ENCODE data around the gene PGM3. TPM values are rescaled to one million over a fixed set of nuclear protein-coding genes. Genes with fewer than 3 reads are reported as not detected.
"Not testable (repeated sequence)": the region's sequence is repeated elsewhere in the genome, so short reads cannot be mapped to it uniquely, and the experiment has no call there.

The PGM3 gene
- total RNA-seq = 146 TPM
- long read RNA-seq, full-length matches to known transcripts = 280 of 360 reads
- long read RNA-seq, partial matches to known transcripts = 34 of 360 reads
- long read RNA-seq, other reads (novel, unspliced or antisense) = 46 of 360 reads

DNA sequence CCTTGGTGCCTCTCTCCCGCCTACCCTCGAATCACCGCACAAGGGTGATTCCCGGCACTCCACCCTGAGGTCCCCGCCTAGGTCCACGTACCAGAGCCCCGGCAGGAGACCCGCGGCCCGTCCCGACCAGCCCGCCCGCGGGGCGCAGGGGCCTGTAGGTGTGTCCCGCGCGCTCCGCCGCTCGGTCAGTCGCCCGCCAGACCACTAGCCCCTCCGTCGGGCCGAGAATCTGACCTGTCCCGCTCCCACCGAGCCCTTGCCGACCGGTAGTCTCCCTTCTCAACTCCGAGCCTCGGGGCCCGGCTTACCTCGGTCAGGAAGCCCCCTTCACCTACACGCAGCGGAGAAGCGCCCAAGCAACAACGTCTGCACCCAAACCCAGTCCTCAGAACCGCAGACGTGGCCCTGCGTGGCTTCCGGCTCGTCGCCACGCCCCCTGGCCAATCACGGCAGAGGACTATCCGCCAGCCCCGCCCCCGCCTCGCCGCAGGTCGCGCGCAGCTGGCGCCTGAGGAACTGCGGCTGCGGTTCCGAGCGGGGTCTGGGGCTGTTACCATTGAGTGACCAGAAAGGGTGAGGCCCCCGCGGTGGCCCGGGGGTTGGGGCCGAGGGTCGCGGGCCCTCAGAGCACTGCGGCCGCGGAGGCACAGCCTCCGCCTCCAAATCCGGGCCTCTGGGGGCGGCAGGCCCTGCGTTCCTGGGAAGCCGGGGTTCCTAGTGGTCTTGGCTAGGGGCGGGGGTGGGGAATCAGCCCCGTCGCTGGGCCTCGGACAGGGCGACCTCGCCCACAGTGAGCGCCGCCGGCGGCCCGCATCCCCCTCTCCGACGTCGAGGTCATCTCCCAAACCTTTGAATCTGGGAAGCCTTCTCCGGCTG is at the start of gene PGM3, which contains the start of gene RWDD2A:
PGM3 (minus strand) TSS at position 395 of the 876 bp plus-strand sequence. CDS start 2,253 bp downstream, outside the sequence.
RWDD2A (plus strand) TSS at position 487 of the 876 bp plus-strand sequence. CDS start 1,095 bp downstream, outside the sequence.
- DNase-seq (ENCODE audit: low spot score) = peak; percentile 96

- no peak for DNase-seq (ENCODE audit: low spot score)
Observed at GRCh38 chr6:83231146-83231545, 38.1 kb upstream of the PGM3 start.

- DNase-seq (ENCODE audit: low spot score) = no peak
Observed at GRCh38 chr6:83226517-83226916, 33.5 kb upstream of the PGM3 start.

DNA sequence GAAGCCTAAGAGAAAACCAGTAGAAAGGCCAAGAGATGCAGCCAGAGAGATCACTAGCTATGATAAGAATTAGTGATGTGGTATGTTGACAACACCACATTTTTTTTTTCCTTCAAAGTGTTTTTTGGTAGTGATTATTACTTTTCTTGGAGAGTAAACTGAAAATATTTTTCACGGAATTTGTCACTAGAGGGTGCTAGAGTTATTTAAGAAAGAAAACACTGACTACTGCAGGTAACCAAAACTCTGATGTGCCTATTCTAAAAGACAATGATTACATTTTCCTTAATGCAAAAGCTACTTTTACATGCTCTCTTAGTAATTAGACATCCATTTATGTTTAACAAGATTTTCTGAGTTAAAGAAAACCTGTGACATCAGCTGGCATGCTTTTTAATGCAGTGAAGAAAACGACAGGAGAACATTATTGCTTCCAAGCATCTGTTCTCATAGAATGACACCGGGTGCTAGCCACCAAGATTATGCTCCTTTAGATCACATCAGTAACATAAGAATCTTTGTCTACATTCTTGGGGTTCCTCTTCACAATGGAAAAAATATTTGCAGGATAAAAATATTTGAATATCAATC is 28.9 kb upstream of the PGM3 start:
- DNase-seq (ENCODE audit: low spot score) = no peak

DNA sequence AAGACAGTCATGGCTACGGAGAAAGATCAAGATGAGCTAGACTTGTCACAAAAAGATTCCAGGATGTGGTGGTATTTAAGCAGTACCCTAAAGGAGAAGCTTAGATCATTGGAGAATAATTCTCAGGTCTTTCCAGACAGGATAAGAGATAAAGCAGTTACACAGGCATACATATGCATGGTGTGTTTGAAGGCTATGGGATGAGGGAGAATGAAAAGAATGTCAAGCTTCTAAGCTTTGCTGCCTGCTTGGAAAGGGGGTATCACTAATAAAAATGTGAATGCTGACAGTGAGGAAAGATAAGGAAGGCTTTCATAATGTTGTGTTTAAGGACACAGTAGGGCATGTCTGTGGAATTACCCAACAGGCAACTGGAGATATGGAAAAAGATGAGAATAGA is 28.2 kb upstream of the PGM3 start:
- no peak for DNase-seq (ENCODE audit: low spot score)

- no peak for DNase-seq (ENCODE audit: low spot score)
Observed at GRCh38 chr6:83220121-83220520, 27.1 kb upstream of the PGM3 start.

GRCh38 chr6:83218646-83219045 is 25.6 kb upstream of the PGM3 start:
- no peak for DNase-seq (ENCODE audit: low spot score)

DNA sequence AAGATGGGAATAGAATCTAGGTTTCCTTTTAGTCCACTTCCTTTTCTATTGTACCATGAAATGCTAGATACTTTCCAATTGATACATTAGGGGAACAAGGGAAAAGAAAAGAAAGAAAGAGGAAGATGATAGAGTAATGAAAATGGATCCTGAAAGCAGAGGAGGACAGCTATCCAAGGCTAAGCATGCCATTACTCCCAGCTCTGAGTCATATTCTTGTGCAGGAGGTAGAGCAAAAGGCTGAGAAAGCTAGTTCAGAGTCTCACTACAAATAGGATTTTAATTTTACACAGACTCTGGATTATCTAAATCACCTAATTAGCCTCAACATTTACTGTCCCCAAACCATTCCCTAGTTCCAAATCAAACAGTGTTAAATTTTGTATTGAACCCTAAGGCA is 23.7 kb upstream of the PGM3 start:
- no peak for DNase-seq (ENCODE audit: low spot score)

- no peak for DNase-seq (ENCODE audit: low spot score)
Observed at GRCh38 chr6:83215131-83216047, 22.3 kb upstream of the PGM3 start.

DNA sequence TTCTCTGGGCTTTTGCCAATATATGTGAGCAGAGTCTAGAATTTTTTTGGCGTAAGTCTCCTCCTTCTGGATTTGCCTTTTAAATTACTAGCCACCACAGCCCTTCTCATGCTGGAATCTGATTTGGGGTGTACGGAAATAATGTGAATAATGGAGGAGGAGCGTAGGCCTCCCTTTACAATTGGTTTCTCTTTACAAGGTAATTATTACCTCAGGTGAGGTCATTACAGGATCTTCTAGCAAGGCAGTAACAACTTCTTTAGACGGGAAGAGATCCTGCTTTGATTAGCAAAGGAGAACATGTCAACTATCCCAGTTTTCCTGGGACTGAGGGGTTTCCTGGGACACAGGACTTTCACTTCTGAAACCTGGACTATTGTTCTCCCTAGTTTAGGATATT is 9.0 kb upstream of the PGM3 start:
- no peak for DNase-seq (ENCODE audit: low spot score)

DNA sequence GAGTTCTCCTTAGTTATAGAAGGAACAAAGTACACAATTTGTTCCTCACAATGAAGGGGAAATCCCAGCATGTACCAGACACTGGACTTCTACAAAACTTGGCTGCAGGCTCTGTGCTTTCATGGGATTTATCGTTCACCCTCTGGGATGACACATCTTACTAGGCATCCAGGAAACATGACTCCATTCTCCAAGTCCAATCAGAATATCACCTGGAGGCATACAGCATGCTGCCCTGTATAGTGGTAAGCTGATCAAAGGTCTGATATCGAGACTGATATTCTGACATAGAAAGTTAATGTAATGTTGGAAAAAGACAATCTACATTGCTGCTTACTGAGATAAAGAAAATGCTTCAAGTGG is 6.8 kb upstream of the PGM3 start:
- no peak for DNase-seq (ENCODE audit: low spot score)

DNA sequence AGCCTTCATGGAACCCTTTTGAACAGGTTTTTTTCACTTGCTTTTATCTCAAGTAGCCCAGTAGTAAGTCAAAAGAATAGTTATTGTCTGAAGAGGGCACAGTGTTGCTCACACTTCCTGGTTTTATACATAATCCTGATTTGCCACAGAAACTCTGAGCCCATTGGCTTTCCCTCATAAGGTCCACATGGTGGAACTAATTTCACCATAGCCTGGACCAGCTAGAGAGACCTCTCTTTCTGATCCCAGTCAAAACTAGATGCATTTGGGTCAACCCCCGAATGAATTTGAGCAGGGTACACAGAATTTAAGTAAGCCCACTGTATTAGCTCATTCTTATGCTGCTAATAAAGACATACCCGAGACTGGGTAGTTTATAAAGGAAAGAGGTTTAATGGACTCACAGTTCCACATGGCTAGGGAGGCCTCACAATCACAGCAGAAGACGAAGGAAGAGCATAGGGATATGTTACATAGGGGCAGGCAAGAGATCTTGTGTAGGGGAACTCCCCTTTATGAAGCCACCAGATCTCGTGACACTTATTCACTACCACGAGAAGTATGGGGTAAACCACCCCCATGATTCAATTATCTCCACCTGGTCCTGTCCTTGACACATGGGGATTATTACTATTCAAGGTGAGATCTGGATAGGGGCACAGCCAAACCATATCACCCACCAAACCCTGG is 6.3 kb upstream of the PGM3 start:
- DNase-seq (ENCODE audit: low spot score) = no peak

DNA sequence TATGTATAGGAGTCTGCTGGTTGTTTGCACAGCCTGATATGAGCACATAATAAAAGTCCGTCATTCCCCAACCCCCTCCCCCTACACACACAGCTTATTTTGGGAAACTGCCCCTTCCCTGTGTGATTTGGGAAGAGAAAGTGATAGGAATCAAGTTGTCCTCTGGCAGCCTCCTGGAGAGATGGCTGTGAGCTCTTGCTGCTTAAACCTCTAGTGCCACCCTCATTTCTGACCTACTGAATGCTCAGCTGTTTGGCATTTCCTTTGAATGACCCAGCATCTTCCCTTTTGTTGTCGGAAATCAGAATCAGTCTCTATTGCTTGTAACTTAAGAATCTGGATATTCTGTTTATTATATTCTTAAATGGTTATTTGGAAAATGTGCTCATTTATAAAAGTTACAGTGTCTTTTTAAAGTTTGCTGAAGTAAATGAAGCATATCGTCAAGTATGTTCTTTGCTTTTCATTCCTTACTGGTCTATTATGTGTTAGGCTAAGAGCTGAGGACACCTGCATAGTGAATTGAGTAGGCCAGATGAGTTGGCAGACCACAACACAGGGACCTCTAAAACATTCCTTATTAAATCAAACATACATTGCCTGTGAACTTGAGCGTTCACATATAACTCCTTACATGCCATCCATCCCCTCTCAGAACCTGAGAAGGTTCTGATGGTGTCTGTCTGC is 5.6 kb upstream of the PGM3 start:
- no peak for DNase-seq (ENCODE audit: low spot score)

DNA sequence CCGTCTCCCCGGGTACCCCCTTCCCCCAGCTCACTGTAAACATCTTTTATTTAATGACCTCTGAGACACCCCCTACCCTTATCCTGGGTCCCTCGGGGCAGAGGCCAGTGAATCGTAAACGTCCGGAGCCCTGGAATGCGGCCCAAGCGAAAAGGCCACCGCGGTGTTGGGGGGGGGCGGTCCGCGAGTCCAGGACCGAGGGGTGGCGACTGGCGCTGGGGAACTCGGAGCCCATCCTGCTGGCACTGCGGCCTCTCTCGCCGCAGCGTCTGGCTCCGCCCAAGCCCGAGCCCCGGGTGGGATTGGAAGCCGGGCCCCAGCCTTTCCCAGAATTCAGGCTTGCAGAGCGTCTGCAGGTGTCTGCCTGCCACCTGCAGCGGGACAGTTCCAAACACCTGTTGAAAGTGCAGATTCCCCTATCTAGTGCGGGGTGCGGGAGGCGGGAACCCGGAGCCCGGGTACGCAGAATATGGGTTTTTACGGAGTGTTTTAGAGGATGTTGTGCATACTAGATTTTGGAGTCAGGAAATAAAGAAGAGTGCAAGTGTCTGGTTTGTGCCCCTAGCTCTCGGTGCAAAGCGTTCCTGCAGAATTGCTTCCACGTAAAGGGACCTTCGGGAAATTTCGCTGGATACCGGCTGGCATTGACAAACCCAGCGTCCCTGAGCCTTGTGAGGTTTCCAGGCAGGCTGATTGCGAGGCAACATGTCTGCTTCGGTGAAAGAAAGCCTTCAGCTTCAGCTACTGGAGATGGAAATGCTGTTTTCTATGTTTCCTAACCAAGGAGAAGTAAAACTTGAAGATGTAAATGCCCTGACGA is 892 bp upstream of the PGM3 start:
- peak; percentile 90 for DNase-seq (ENCODE audit: low spot score)

DNA sequence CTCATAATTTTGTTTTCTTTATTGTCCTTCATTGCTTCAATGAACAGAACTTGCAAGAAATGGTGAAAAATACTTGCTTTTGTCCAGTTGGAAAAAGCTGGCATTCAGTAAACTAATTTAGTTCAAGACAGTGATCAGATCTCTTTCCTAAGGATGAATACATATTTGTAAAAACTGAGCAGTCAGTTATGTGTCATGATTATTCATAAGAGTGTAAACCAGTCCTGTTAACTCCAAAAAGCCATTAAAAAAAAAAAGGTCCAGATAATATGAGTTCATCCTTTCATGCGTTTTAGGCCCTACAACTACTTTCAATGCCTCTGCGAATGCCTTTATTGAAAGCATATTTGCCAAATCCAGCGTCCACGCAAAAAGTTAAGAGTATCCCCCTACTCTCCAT is 609 bp downstream of the PGM3 start:
- DNase-seq (ENCODE audit: low spot score) = no peak

DNA sequence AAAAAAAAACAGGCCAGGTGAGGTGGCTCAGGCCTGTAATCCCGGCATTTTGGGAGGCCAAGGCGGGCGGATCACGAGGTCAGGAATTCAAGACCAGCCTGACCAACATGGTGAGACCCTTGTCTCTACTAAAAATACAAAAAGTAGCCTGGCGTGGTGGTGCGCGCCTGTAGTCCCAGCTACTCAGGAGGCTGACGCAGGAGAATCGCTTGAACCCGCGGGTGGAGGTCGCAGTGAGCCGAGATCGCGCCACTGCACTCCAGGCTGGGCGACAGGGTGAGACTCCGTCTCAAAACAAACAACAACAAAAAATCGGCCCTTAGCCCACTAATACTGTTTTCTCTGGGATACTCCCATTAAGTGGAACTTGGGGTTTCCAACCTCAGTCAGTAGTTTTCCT is 1.1 kb downstream of the PGM3 start:
- not testable (repeated sequence) for DNase-seq (ENCODE audit: low spot score)

- no peak for DNase-seq (ENCODE audit: low spot score)
Observed at GRCh38 chr6:83190626-83191025, 2.4 kb downstream of the PGM3 start.

GRCh38 chr6:83188501-83188900 is 4.6 kb downstream of the PGM3 start:
- DNase-seq (ENCODE audit: low spot score) = no peak

DNA sequence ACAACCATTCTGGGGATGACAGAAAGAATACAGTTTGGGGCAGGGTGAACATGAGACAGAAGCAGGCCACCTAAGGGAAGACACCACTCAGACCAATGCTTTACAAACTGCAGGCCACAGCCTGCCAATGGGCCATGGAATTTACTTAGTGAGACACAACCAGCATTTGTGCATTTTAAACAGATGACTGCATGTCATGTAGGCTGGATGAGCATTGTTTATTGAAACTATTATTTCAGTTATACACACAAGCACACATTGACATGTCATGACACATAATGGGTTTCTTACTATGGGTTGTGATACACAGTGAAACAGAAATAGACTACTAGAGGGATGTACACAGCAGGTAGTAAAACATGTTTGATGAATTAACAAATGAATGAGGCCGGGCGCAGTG is 8.0 kb downstream of the PGM3 start:
- DNase-seq (ENCODE audit: low spot score) = no peak

Measured in mesenteric fat pad (tissue), 1 donor.